ENCODE measurements around the gene ADCY10.
"Not testable (repeated sequence)": the region's sequence is repeated elsewhere in the genome, so short reads cannot be mapped to it uniquely, and the experiment has no call there.

ADCY10 gene

GRCh38 chr1:167864392-167865032 lies 49.4 kb downstream of the ADCY10 start:
- TF ChIP-seq CTCF (IDR thresholded peaks at IDR 0.05; ENCODE audit: extremely low read depth, missing control alignments): no peak
- no peak for DNase-seq (ENCODE audit: low spot score)

GRCh38 chr1:167863921-167864279 lies 50.0 kb downstream of the ADCY10 start:
- no peak for TF ChIP-seq CTCF (IDR thresholded peaks at IDR 0.05; ENCODE audit: extremely low read depth, missing control alignments)
- no peak for DNase-seq (ENCODE audit: low spot score)

- not testable (repeated sequence) for DNase-seq (ENCODE audit: low spot score)
These were observed 50.6 kb downstream of the ADCY10 start for GRCh38 chr1:167863191-167863920.

- no peak for DNase-seq (ENCODE audit: low spot score)
- TF ChIP-seq CTCF (IDR thresholded peaks at IDR 0.05; ENCODE audit: extremely low read depth, missing control alignments): no peak
These were observed 51.4 kb downstream of the ADCY10 start for GRCh38 chr1:167862432-167863076.

GRCh38 chr1:167861664-167862381 lies 52.1 kb downstream of the ADCY10 start:
- no peak for TF ChIP-seq CTCF (IDR thresholded peaks at IDR 0.05; ENCODE audit: extremely low read depth, missing control alignments)
- no peak for DNase-seq (ENCODE audit: low spot score)

- no peak for DNase-seq (ENCODE audit: low spot score)
- no peak for TF ChIP-seq CTCF (IDR thresholded peaks at IDR 0.05; ENCODE audit: extremely low read depth, missing control alignments)
These were observed 53.6 kb downstream of the ADCY10 start for GRCh38 chr1:167860231-167860923.

GRCh38 chr1:167856711-167857418 lies 57.1 kb downstream of the ADCY10 start:
- no peak for TF ChIP-seq CTCF (IDR thresholded peaks at IDR 0.05; ENCODE audit: extremely low read depth, missing control alignments)
- DNase-seq (ENCODE audit: low spot score): no peak
